GM21717 (cell line): ENCODE data around the gene IGHMBP2.
"Not testable (repeated sequence)": the region's sequence is repeated elsewhere in the genome, so short reads cannot be mapped to it uniquely, and the experiment has no call there.

Experiments
- ATAC-seq: cut with Tn5 transposase; IDR thresholded peaks from one replicate; pipeline ENCODE4 v1.9.1; 2021; ENCODE audit warnings: mild to moderate bottlenecking, moderate library complexity; ENCODE audit not compliant: unreplicated experiment

Gene IGHMBP2

GRCh38 chr11:68903288-68904247, at the start of gene IGHMBP2, which contains the start of gene MRPL21:
Gene IGHMBP2 (plus strand): TSS chr11:68903891. CDS start chr11:68903953, 62 bp downstream.
Gene MRPL21 (minus strand): TSS chr11:68903832. CDS start chr11:68903810, 22 bp downstream.
- ATAC-seq = peak; percentile 69

- no peak for ATAC-seq
These were observed 49.3 kb upstream of the IGHMBP2 start for GRCh38 chr11:68854273-68854958.

DNA sequence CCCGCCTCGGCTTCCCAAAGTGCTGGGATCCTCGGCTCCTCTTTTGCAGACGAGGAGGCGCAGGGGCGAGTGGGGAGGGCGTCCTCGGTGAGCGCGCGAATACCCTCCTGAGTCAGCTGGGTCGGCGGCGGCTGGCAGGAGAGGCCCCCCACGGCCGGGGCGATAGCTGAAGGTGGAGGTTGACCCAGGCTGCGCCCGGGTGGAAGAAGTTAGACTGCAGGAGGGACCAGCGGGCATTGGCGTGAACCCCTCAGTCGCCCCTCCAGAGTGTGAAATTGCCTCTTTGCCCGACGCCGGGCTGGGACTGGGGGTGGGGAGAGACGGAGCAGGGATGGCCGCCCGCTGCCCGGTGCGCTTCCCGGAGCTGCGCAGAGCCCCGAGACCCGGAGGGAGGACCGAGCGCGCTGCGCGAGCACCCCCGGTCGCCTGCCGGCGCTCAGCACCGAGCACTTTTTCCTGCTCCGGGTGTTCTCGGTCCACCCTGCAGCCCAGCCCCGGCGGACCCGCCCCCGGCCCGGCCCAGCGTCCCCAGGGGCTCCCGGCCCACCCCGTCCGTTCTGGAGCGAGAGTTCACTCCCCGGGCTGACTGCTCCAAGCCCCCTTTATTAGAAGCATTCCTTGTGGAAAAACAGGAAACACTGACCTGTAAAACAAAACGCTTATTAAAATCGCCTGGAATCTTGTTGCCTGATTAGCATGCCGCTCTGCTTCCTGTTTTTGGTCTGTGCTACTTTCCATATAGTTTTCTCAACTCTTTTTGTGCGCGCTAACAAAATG, 48.3 kb upstream of the IGHMBP2 start:
- no peak for ATAC-seq

DNA sequence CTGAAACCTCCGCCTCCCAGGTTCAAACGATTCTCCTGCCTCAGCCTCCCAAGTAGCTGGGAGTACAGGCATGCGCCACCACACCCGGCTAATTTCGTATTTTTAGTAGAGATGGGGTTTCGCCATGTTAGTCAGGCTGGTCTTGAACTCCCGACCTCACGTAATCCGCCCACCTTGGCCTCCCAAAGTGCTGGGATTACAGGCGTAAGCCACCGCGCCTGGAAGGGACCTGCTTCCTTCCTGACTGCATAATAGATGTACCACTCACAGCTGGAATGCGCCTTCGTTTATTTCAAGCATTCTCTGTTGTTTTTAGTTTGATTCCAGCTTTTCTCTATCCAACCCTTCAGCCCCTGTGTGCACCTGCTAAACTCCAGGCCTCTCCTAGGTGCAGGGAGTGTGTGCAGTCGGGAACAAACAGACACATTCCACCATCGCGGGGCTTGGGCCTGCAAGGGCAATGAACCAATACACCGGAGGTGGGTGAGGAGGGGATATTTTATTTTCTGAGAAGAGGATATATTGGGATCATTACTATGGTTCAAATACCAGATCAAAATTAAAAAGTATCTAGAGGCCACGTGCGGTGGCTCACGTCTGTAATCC, 47.2 kb upstream of the IGHMBP2 start:
- not testable (repeated sequence) for ATAC-seq

GRCh38 chr11:68857037-68857586, 46.6 kb upstream of the IGHMBP2 start:
- no peak for ATAC-seq

GRCh38 chr11:68859123-68859522, 44.6 kb upstream of the IGHMBP2 start:
- no peak for ATAC-seq

DNA sequence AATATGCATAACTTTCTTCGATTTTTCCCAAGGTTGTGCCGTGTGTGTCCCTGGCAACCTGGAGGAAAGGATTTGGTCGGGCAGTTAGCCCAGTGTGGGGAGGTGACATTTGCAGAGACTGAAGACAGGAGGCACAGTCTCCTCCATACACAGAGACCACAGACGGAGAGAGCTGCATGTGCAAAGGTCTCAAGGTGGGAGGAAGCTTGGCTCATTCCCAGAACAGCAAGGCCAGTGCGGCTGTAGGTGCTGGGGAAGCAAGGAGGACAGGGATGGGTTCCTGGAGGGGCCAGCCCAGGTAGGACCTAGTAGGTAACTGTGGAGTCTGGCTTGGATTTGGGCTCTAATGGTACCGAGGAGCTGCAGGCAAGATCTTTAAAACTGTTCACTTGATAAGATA, 41.3 kb upstream of the IGHMBP2 start:
- no peak for ATAC-seq

DNA sequence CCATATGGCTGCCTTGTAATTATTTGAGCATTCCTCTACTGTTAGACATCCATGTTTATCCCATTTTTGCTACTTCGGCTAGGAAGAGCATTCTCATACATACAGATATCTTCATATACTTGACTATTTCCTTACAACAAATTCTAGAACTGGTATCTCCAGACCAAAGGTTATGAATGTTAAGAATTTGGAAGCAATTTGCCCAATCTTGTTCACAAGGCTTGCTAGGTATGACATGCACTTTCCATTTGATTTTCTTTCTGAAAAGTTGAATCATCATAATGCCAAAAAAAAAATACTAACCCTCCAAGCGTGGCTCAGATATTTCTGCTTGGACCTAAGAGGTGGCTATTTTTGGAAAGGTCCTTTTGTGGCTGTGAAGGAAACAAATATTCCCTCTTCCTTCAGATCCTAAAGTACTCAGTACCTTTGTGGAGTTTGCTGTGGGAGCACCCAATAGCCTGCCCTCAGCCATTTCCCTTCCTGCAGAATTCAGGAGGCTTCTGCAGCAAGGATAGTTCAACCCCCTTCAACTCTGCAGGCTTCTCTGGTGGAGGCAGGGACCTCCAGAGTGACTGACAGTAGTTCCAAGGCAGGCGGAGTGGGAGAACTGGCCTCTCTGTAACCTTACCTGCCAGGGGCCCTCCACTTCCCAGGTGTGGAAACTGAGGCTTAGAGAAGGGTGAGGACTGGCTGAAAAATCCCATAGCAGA, 40.0 kb upstream of the IGHMBP2 start:
- no peak for ATAC-seq

DNA sequence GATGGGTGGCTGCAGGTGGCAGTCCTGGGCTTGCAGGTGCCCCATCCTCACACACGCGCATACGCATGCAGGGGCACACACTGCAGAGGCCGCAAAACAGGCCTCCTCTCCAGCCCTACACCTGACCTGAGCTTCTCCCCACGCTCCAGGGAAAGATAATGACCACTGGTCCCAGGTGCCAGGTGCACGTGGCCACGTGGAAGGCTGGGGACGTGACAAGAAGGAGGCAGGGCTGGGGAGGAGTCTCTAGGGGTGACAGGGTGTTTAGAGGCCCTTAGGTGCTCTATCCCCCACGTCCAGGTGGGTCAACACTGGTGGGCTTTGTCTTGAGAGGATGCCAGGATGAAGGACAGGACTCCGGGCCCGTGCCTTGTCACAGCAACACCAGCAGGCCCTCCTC, 38.5 kb upstream of the IGHMBP2 start:
- ATAC-seq = no peak

- no peak for ATAC-seq
These were observed 36.6 kb upstream of the IGHMBP2 start for GRCh38 chr11:68867066-68867465.

- ATAC-seq = no peak
These were observed 35.4 kb upstream of the IGHMBP2 start for GRCh38 chr11:68868221-68868835.

DNA sequence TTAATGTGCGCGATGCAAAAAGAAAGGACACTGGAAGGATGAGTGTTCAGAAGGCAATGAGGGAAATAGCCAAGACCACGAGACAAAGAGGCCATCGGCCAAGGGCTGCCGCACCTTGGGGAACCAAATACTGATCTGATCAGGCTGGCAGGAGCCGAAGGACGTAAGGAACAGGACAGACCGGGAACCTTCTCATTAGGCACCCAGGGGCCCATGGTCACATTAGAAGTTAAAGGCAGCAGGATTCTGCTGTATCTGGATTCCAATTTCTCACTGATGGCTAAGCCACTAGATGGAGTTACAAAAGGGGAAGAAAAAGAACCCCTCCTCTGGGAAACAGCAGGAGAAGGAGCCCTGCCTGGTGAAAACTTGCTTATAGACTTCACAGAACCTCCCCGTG, 33.2 kb upstream of the IGHMBP2 start:
- ATAC-seq = no peak

GRCh38 chr11:68872216-68873003, 31.3 kb upstream of the IGHMBP2 start:
- no peak for ATAC-seq

DNA sequence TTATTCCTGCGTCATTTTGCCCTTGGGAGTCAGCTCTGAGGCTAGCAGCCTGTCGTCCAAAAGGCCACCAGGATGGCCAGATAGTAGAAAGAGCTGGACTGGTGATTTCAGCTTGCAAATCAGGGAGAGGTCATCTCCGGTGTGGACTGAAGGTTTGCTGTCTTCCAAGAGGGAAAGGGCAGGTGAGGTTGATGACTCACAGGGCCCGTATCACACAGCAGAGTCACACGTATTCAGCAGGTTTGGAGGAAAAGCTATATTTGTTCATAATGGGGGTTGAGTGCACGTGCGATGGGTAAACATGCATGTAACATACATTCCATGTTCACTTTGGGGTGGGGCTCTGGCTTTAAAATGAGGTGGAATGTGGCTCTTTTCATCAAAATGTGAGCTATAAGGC, 25.7 kb upstream of the IGHMBP2 start:
- no peak for ATAC-seq

DNA sequence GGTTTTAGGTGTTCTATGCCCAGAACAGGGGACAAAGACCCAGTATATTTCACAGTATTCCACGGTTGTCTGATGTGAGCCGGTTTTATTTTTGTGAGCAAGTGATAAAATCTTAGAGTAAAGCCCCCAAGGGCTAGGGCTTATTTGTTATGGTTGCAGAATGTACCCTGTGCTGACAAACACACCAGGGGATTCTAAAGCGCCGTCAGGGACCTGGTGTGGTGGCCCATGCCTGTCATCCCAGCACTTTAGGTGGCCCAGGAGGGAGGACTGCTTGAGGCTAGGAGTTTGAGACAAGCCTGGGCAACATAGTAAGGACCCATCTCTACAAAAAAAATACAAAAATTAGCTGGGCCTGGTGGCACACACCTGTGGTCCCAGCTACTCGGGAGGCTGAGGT, 22.8 kb upstream of the IGHMBP2 start:
- ATAC-seq = no peak

DNA sequence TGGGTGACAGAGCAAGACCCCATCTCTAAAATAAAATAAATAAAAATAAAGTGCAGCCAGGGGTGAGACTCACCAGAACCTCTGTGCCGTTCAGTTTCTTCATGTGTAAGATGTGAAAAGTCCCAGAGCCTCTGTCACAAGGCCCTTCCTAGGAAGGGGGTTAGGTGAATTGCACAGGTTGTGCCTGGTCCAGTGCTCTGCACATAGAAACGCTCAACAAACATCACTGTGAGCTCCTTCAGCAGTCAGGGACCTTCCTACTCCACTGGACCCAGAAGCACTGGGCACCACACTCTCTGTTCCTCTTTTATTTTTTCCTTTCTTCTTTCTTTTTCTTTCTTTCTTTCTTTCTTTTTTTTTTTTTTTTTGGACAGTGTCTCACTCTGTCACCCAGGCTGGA, 22.4 kb upstream of the IGHMBP2 start:
- ATAC-seq = no peak

GRCh38 chr11:68882391-68882790, 21.3 kb upstream of the IGHMBP2 start:
- no peak for ATAC-seq

- ATAC-seq = not testable (repeated sequence)
These were observed 18.9 kb upstream of the IGHMBP2 start for GRCh38 chr11:68884827-68885226.
